Astrocyte of the hippocampus (primary cell): ENCODE results near the gene CDIP1.

Source experiments
- DNase-seq: peaks from one replicate; pipeline ENCODE4 v3.0.0; 2011; ENCODE audit warnings: low read depth, low spot score

CDIP1 gene

GRCh38 chr16:4539716-4540284, 1.2 kb upstream of the CDIP1 start:
- no peak for DNase-seq

DNA sequence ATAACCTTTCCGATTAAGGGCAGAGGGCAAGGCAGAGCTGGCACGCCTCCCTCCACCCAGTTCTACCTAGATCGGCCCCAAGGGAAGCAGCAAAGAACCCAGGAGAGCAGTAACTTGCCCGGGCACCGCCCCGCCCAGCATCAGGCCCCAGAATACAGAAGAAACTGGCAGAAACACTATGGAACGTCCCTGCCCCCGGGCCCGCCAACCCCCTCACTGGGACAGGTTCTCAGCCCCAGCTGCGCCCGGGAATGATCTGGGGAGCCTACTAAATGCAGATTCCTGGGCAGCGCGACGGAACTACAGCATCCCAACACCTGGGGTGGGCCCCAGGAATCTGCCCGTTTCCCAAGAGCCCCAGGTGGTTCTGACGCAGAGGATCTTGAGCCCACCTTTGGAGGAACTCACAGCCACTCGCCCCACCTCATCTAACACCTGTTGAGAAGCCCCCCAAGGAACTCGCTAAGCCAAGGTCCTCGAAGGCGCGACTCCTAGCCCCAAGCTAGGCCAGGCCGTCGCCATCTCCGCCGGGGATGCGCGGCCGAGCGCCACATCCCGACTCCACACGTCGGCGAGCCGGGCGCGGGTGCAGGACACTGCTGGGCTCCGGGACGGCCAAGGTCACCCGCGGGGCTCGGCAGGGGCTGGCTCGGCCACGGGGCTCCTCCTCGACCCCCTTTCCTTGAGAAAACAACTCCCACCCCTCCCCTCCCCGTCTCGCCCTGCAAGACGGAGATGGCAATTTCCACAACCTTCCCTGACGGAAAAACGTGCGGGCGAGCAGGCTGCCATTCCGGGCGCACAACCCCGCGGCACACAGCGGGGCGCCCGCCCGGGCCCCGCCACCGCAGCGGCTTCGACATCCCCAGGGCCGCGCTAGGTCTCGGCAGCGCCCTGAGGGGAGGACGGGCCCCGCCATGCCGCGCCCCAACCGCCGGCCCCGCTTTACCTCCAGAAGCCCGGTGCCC, 913 bp downstream of the CDIP1 start:
- peak; percentile 52 for DNase-seq

DNA sequence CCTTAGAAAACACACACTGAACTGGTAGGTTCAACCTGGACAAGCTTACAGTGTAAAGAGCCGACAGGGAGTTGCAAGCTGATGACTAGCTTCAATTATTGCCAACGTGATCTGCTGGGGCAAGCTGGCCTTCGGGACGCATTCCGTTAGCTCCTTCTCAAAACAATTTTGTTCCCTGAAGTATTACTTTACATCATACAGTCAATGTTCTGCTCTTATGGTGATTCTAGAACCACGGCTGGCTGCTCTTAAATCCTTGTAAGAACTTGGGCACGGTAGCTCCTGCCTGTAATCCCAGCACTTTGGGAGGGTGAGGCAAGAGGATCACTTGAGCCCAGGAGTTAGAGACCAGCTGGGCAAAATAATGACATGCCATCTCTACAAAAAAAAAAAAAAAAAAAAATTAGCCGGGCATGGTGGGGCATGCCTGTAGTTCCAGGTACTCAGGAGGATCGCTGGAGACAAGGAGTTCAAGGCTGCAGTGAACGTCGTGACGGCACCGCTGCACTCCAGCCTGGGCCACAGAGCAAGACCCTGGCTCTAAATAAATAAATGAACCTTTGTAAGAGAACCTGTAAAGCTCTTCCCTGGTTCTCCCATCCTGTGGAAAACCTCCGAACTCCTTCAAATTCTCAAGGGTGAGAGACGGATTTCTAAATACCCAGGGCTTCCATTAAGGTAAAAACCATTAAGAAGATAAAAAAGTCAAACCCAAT, 2.0 kb downstream of the CDIP1 start:
- DNase-seq, result no peak

DNA sequence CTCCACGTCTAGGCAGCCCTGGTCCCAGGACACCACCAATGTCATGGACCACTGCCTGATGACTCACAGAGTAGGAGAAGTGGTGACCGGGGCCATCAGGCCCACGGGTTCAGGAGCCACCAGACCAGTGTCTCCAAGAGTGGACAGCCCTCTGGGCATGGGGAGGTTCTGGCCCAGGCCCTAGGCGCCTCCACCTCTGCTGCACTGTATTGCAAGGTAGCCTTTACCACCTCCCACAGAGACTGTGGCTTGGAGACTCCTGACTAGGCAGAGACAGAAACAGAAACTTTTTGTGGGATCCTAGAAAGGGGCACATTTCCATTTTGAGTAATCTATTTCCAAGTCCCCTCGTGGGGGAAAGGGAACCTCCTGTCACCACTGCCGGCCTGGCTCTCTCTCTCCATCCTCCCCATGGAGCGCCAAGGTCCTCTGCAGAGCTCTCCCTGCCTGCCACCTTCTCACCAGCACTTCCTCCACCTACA, 2.9 kb downstream of the CDIP1 start:
- DNase-seq, result no peak

DNA sequence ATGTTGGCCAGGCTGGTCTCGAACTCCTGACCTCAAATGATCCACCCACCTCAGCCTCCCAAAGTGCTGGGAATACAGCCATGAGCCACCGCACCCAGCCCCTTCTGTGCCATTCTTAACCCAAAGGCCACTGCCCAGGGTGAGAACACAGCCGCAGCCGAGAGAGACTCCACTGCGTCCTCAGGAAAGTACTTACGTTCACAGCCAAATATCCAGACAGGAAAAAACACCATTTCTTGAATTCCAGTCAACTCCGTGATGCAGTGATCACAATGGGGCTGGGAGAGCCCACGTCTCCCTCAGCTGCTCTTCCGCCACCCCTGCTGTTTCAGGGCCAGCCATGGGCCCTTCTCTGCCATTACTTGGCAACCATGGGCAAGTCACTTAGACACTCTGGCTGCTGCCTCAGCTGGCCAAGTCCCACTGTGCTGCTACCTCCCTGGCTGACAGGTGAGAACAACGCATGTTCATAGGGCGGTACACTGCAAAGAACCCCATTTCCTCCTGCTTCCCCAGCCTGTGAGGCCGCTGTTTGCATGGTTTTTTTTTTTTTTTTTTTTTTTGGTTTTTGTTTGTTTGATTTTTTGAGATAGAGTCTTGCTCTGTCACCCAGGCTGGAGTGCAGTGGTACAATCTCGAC, 4.3 kb downstream of the CDIP1 start:
- no peak for DNase-seq

- no peak for DNase-seq
Measured at GRCh38 chr16:4533490-4533889, 5.1 kb downstream of the CDIP1 start.

GRCh38 chr16:4532238-4532637, 6.3 kb downstream of the CDIP1 start:
- no peak for DNase-seq

GRCh38 chr16:4531811-4532210, 6.8 kb downstream of the CDIP1 start:
- no peak for DNase-seq

DNA sequence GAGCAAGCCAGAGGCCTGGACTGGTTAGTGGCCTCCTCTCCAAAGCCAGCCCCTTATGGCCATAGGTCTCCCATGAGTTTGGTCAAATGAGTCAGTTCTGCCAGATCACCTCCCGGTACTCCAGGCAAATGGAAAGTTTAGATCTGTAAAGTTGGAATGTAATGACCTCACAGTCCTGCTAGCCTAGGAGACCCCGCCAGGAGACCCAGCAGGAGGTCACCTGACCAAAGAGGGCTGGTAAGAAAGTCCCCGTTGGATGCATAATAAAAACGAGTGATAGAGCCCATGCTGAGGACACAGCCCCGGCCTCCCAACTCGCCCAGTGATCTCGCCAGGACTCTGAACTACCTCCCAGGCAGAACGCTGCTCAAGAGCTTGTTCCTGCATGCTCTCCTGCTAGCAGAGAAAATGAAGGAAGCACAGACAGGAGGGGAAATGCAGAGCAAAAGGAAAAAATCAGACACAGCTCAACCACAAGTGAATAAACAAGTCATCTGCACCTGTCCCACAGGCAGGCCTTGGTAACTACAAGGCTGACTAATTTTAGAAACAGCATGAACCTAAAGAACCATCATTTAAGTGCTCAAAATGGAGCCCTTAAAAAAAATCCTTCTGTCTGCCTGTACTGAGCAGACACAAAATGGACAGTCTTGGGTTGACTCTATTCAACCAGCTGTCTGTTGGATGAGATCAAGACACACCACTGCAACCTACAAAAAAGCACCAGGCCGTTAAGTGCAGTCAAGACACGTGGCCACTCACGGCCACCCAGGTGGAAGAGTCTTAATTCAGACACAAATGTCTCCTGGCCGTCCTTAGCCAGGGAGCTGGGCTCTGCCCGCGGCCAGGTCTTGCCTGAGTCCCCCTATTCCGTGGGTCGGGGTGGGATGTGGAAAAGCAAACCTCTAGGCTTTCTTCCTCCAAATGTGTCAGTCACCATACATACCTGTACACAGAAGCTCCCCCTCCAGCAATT, 9.2 kb downstream of the CDIP1 start:
- DNase-seq, result peak; percentile 84

GRCh38 chr16:4525634-4526277, 12.8 kb downstream of the CDIP1 start:
- DNase-seq, result no peak

GRCh38 chr16:4525069-4525468, 13.5 kb downstream of the CDIP1 start:
- DNase-seq, result no peak

DNA sequence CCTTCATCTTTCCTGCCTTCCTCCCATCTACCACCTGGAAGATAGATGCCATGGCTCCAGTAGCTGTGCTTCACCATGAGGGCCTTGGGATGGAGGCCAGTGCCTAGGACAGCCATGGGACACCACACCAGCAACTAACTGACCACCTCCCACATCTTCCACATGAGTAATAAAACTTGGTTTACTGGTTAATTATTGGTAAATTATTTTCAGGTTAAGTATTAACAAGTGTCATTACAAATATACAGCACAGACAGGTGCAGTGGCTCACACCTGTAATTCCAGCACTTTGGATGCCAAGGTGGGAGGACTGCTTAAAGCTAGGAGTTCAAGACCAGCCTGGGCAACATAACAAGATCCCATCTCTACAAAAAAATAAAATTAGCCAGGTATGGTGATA, 14.0 kb downstream of the CDIP1 start:
- no peak for DNase-seq

GRCh38 chr16:4523686-4524085, 14.9 kb downstream of the CDIP1 start:
- no peak for DNase-seq

GRCh38 chr16:4522051-4522581, 16.5 kb downstream of the CDIP1 start:
- DNase-seq, result peak; percentile 88

GRCh38 chr16:4520913-4521312, 17.7 kb downstream of the CDIP1 start:
- no peak for DNase-seq

DNA sequence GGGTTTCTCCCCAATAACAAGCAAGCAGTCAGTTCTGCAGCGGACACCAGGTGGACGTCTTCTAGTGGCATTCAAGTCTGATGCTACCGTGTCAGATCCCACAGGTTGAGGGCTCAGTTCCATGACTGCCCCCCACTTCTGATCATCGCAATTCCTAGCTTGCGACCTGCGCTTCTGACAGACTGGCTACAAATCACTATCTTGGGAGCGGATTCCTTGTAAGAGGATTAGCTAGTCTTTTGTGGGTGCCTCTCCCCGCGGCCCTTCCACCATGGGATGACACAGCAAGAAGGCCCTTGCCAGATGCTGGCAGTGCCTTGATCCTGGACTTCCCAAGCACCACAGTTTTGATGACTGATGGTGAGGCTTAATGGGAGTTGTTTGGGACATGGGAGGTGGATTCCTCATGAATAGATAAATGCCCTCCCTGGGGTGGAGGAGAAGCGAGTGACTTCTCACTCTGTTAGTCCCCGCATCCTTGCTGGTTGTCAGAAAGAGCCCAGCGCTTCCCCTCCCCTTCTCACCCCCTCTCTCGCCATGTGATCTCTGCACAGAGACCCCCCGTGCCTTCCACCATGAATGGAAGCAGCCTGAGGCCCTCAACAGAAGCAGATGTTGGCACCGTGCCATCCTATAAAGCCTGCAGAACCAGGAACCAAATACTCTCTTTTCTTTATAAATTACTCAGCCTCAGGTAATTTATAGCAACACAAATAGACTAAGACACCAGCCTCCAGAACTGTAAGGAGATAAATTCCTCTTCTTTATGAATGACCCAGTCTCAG, 19.1 kb downstream of the CDIP1 start:
- no peak for DNase-seq

GRCh38 chr16:4517812-4518680, 20.5 kb downstream of the CDIP1 start:
- DNase-seq, result peak; percentile 72

DNA sequence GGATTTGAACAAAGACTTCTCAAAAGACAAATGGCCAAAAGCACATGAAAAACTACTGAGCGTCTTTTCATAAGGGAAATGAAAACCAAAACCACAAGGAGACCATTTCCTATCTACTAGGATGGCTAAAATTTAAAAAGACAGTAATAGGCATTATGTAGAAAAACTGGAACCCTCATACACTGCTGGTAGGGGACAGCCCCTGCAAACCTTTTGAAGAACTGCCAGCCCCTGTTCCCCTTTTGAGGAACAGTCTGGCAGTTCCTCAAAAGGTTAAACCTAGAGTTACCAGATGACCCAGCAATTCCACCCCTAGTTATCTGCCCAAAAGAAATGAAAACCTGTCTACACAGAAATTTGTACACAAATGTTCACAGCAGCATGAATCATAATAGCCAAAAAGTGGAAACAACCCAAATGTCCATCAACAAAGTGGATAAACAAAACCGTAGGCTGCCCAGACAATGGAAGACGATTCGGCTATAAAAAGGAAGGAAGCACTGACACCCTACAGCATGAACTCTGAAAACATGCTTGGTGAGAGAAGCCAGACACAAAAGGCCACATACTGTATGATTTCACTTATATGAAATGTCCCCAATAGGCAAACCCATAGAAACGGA, 22.9 kb downstream of the CDIP1 start:
- no peak for DNase-seq
